Endothelial cell of umbilical vein (primary cell): ENCODE data around the gene ADAM33. TPM values are rescaled to one million over a fixed set of nuclear protein-coding genes. Genes with fewer than 3 reads are reported as not detected.

Experiments
- BruUV-seq: library from RNA; stranded (reverse); fragments of 400-500 nt; replicated peaks from 2 replicates; lab custom pipeline; 2021; lab: Mats Ljungman, UMichigan
- CTCF ChIA-PET: fragments of 300-600, 350-600 bp; sonication (Branson Sonifier 250); formaldehyde crosslinking; loops from one replicate; lab custom pipeline; 2021; ENCODE audit warnings: antibody characterized with exemption, inconsistent platforms; lab: Charles Lee
- POLR2A ChIA-PET: fragments of 300-600, 350-600 bp; sonication (Branson Sonifier 250); formaldehyde crosslinking; loops from one replicate; lab custom pipeline; 2021; ENCODE audit warnings: antibody characterized with exemption, inconsistent platforms; lab: Charles Lee
- DNase-seq: peaks from one replicate; pipeline ENCODE4 v3.0.0-alpha.2; 2011; ENCODE audit warnings: low read depth, low spot score
- FAIRE-seq: peaks from 2 replicates; lab custom pipeline; 2011; peaks lifted over from hg19 to GRCh38; lab: Jason Lieb, UNC
- H2AFZ ChIP-seq: 2 replicates; pipeline ENCODE4 v1.6.0; 2012; ENCODE audit warnings: low read depth, low read length, control low read depth, inconsistent platforms
- H3K27ac ChIP-seq: 2 replicates; pipeline ENCODE4 v1.5.1; 2011; ENCODE audit warnings: low read depth, mild to moderate bottlenecking, control low read depth, low read length, moderate library complexity; ENCODE audit not compliant: insufficient read depth
- H3K27me3 ChIP-seq, 2 experiments: 2 replicates each; pipeline versions ENCODE4 v1.6.0 to v1.6.1; 2011; ENCODE audit warnings: low read length in 2 of 2, mixed read lengths in 1 of 2; ENCODE audit not compliant: control insufficient read depth in 2 of 2, insufficient read depth in 2 of 2
- H3K36me3 ChIP-seq, 2 experiments: 2 replicates in 1 of 2; 3 replicates in 1 of 2; pipeline ENCODE4 v1.5.1; 2011; ENCODE audit warnings: low read length in 2 of 2, mild to moderate bottlenecking in 1 of 2, moderate library complexity in 1 of 2; ENCODE audit not compliant: control insufficient read depth in 2 of 2, insufficient read depth in 2 of 2; ENCODE audit errors: extremely low read depth in 1 of 2
- H3K4me1 ChIP-seq: 3 replicates; pipeline ENCODE4 v1.5.1; 2011; ENCODE audit warnings: mild to moderate bottlenecking, low read length; ENCODE audit not compliant: control insufficient read depth, insufficient read depth; ENCODE audit errors: extremely low read depth
- H3K4me2 ChIP-seq: 2 replicates; pipeline ENCODE4 v1.6.1; 2011; ENCODE audit warnings: low read length, control low read depth, mixed read lengths; ENCODE audit not compliant: insufficient read depth
- H3K4me3 ChIP-seq, 3 experiments: fragments of 200-600 bp in 1 of 3; sonication (generic), shearing (Covaris generic) in 1 of 3; replicated peaks in 1 of 3; 2 replicates each; pipeline ENCODE4 v1.5.1; 2011 to 2016; ENCODE audit warnings: control low read depth in 3 of 3, low read length in 3 of 3, mild to moderate bottlenecking in 2 of 3, inconsistent platforms in 1 of 3, low read depth in 1 of 3, moderate library complexity in 1 of 3; ENCODE audit not compliant: insufficient read depth in 1 of 3
- H3K79me2 ChIP-seq: 2 replicates; pipeline ENCODE4 v1.6.0; 2012; ENCODE audit warnings: low read length, inconsistent platforms; ENCODE audit not compliant: control insufficient read depth, insufficient read depth
- H3K9ac ChIP-seq: replicated peaks from 2 replicates; pipeline ENCODE3; 2011; ENCODE audit warnings: low read length, control low read depth; ENCODE audit not compliant: insufficient read depth; ENCODE audit errors: extremely low read depth
- H3K9me1 ChIP-seq: replicated peaks from 3 replicates; pipeline ENCODE4 v1.6.0; 2011; ENCODE audit warnings: mild to moderate bottlenecking, low read length; ENCODE audit not compliant: control insufficient read depth, insufficient read depth; ENCODE audit errors: extremely low read depth
- H3K9me3 ChIP-seq: replicated peaks from 2 replicates; pipeline ENCODE4 v1.5.1; 2012; ENCODE audit warnings: low read length, inconsistent platforms; ENCODE audit not compliant: control insufficient read depth, insufficient read depth
- H4K20me1 ChIP-seq: replicated peaks from 2 replicates; pipeline ENCODE3; 2011; ENCODE audit warnings: mild to moderate bottlenecking, low read length; ENCODE audit not compliant: control insufficient read depth, insufficient read depth; ENCODE audit errors: extremely low read depth
- CTCF ChIP-seq, 2 donors: IDR thresholded peaks; 1 replicate in 1 of 2; 2 replicates in 1 of 2; pipeline ENCODE4 v1.5.1; 2011; ENCODE audit warnings: low read length in 2 of 2, mild to moderate bottlenecking in 2 of 2, moderate library complexity in 2 of 2, control low read depth in 1 of 2, inconsistent platforms in 1 of 2, low read depth in 1 of 2; ENCODE audit not compliant: insufficient read depth in 1 of 2; ENCODE audit errors: extremely low read depth in 1 of 2
- EZH2 ChIP-seq: IDR thresholded peaks from 2 replicates; pipeline ENCODE4 v1.6.1; 2012; ENCODE audit warnings: borderline replicate concordance, low read depth, mild to moderate bottlenecking, moderate library complexity, low read length, inconsistent platforms; ENCODE audit not compliant: severe bottlenecking
- FOS ChIP-seq: IDR thresholded peaks from 2 replicates; pipeline ENCODE4 v1.6.1; 2011; ENCODE audit warnings: mild to moderate bottlenecking, low read length, moderate library complexity, borderline replicate concordance; ENCODE audit not compliant: insufficient read depth
- GATA2 ChIP-seq: IDR thresholded peaks from 2 replicates; pipeline ENCODE4 v1.7.0; 2011; ENCODE audit warnings: low read depth, mild to moderate bottlenecking, moderate library complexity, mixed read lengths, low read length; ENCODE audit not compliant: insufficient read length, insufficient read depth
- JUN ChIP-seq: IDR thresholded peaks from 2 replicates; pipeline ENCODE4 v1.6.1; 2011; ENCODE audit warnings: borderline replicate concordance, low read depth; ENCODE audit not compliant: insufficient read length, insufficient read depth
- MAX ChIP-seq: IDR thresholded peaks from 2 replicates; pipeline ENCODE4 v1.6.1; 2011; ENCODE audit not compliant: insufficient read depth, insufficient read length
- MYC ChIP-seq: IDR thresholded peaks from one replicate; pipeline ENCODE4 v1.6.1; 2011; ENCODE audit warnings: mild to moderate bottlenecking, low read depth, low read length
- POLR2A ChIP-seq: IDR thresholded peaks from 2 replicates; pipeline ENCODE4 v1.6.1; 2012; ENCODE audit warnings: low read depth, mild to moderate bottlenecking, control low read depth, low read length
- POLR2AphosphoS5 ChIP-seq: IDR thresholded peaks from 2 replicates; pipeline ENCODE4 v1.6.1; 2012; ENCODE audit warnings: low read depth, mild to moderate bottlenecking, control low read depth, low read length, moderate library complexity; ENCODE audit not compliant: insufficient read depth
- dilution Hi-C: fragments of 300-500 bp; cut with MboI; formaldehyde crosslinking; loops from one replicate; pipeline ENCODE4 v1.15.0; 2019; ENCODE audit warnings: low sequenced_read_pairs; ENCODE audit not compliant: extremely low pct_ligation_motif_present
- intact Hi-C: fragments of 100-400 bp; cut with micrococcal nuclease; formaldehyde crosslinking; loops from one replicate; pipeline ENCODE4 v1.10.0; 2022
- polyA plus RNA-seq, 4 experiments: library from polyadenylated mRNA; depleted of rRNA in 3 of 4; stranded (reverse) in 3 of 4; unstranded in 1 of 4; fragments of >200 nt; gene quantifications; 2 replicates each; pipeline versions ENCODE4 v1.2.1 to v1.2.3, GENCODE V29; 2011 to 2012; ENCODE audit warnings: missing spikeins in 1 of 4
- total RNA-seq: library from RNA; stranded (reverse); gene quantifications from 2 replicates; pipeline ENCODE4 v1.2.3, GENCODE V29; 2021

The ADAM33 gene
- total and polyA plus RNA-seq, 2 donors (not counting 3 experiments of a cell fraction or from before 2014, with no cell fraction given), result 0.06 to 0.18 TPM

GRCh38 chr20:3686421-3686820, 4.6 kb upstream of the ADAM33 start:
- intact Hi-C loops (no loop called here), dilution Hi-C loops (no loop called here)
- no peak overlapping the region for H2AFZ ChIP-seq
- no peak overlapping the region for H3K27ac ChIP-seq
- no peaks in the 10 kb centered on the region for H3K36me3 ChIP-seq
- no peaks in the 10 kb centered on the region for H3K4me1 ChIP-seq
- H3K9me1 ChIP-seq, result no peaks in the 10 kb centered on the region
- no peak for TF ChIP-seq FOS
- TF ChIP-seq MYC, result no peak
- no peak for TF ChIP-seq GATA2
- TF ChIP-seq POLR2AphosphoS5, result no peak
- TF ChIP-seq MAX, result no peak
- no peak for TF ChIP-seq CTCF (IDR thresholded peaks at IDR 0.05; ENCODE audit: extremely low read depth in 1 of 2, insufficient read depth in 1 of 2, low read depth in 1 of 2, low read length in 2 of 2)
- no peak for TF ChIP-seq EZH2
- no peak for TF ChIP-seq POLR2A
- TF ChIP-seq JUN, result no peak
- H4K20me1 ChIP-seq, result no peaks in the 10 kb centered on the region
- BruUV-seq, result no TSS peak
- H3K9me3 ChIP-seq, result no peaks in the 10 kb centered on the region
- H3K79me2 ChIP-seq, result no peaks in the 10 kb centered on the region
- peaks cover 25 to 32% of the 10 kb centered on the region in 2 experiments for H3K27me3 ChIP-seq
- no peak overlapping the region for H3K9ac ChIP-seq
- H3K4me2 ChIP-seq, result no peak overlapping the region
- ChIA-PET CTCF (interaction anchor here (1.6 to 6.1 kb wide), 5 partner anchors 9 to 82 kb away, joined by 6 to 26 read pairs (median 16); no protein-coding TSS in a partner anchor), POLR2A (no interaction called here)
- DNase-seq (no peak), FAIRE-seq (no peak)
- no peak overlapping the region for H3K4me3 ChIP-seq
